Measurements from ENCODE around the gene SUSD4.

DNA sequence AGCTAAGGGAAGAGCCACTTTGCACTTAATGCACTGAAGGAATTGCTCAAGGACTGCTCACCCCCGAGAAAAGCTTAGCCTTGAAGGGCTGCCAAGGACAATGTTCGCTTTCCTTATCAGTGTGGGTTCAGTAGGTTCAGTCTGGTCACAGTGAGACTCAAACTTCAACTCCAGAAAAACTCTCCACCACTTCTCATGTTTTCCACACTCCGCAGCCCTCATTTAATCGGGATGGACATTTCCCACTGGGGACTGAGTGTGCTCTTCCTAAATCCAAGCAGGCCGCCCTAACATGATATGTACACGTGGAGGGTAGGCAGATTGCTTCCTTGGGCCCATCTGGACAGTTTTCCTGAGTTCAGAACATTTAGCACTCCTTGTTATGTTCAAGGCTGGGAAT, 19.5 kb downstream of the SUSD4 start:
- TF ChIP-seq CTCF (IDR thresholded peaks at IDR 0.05) (no peak), EZH2phosphoT487 (IDR thresholded peaks at IDR 0.05) (no peak), EZH2 (IDR thresholded peaks at IDR 0.05) (no peak)
